PC-3 (cell line): ENCODE results near the gene HK1. TPM values are rescaled to one million over a fixed set of nuclear protein-coding genes. Genes with fewer than 3 reads are reported as not detected.

Experiments used
- ATAC-seq: fragments of 200-7000 bp; cut with Tn5 transposase; 2 replicates; pipeline ENCODE4 v1.9.1; 2020; ENCODE audit warnings: mild to moderate bottlenecking, moderate library complexity
- BruUV-seq: library from RNA; stranded (reverse); fragments of 400-500 nt; replicated peaks from 2 replicates; lab custom pipeline; 2021; lab: Mats Ljungman, UMichigan
- CTCF ChIA-PET: fragments of 300-600 bp; sonication (Branson Sonifier 250); formaldehyde crosslinking; loops from one replicate; lab custom pipeline; 2022; ENCODE audit warnings: antibody characterized with exemption; lab: Charles Lee
- POLR2A ChIA-PET: fragments of 300-600 bp; sonication (Branson Sonifier 250); formaldehyde crosslinking; loops from one replicate; lab custom pipeline; 2022; ENCODE audit warnings: antibody characterized with exemption; ENCODE audit not compliant: unreplicated experiment; lab: Charles Lee
- DNase-seq: peaks from one replicate; pipeline ENCODE4 v3.0.0-alpha.2; 2015
- H2AFZ ChIP-seq: fragments of 300-600 bp; sonication (generic); 2 replicates; pipeline ENCODE4 v1.6.0; 2016; ENCODE audit warnings: antibody characterized with exemption, low read length
- H3F3A ChIP-seq: fragments of 300-600 bp; sonication (generic); one replicate; pipeline ENCODE4 v1.6.0; 2017; ENCODE audit warnings: antibody characterized with exemption, low read length, control low read depth, mild to moderate bottlenecking; ENCODE audit not compliant: unreplicated experiment
- H3K27ac ChIP-seq: fragments of 300-600 bp; sonication (generic); 2 replicates; pipeline ENCODE4 v1.5.1; 2016; ENCODE audit warnings: mild to moderate bottlenecking, low read length
- H3K27me3 ChIP-seq: fragments of 300-600 bp; sonication (generic); 2 replicates; pipeline ENCODE4 v1.6.1; 2016; ENCODE audit warnings: low read length, mixed read lengths
- H3K36me3 ChIP-seq: fragments of 300-600 bp; sonication (generic); 2 replicates; pipeline ENCODE4 v1.6.1; 2016; ENCODE audit warnings: low read depth, mixed run types, low read length, mixed read lengths
- H3K4me1 ChIP-seq: fragments of 300-600 bp; sonication (generic); 2 replicates; pipeline ENCODE4 v1.5.1; 2016; ENCODE audit warnings: low read length; ENCODE audit not compliant: insufficient read depth
- H3K4me2 ChIP-seq: fragments of 300-600 bp; sonication (generic); 2 replicates; pipeline ENCODE4 v1.6.0; 2016; ENCODE audit warnings: low read length
- H3K4me3 ChIP-seq: fragments of 300-600 bp; sonication (generic); 2 replicates; pipeline ENCODE4 v1.5.1; 2016; ENCODE audit warnings: mild to moderate bottlenecking, low read length, mixed read lengths
- H3K79me2 ChIP-seq: fragments of 300-600 bp; sonication (generic); 2 replicates; pipeline ENCODE4 v1.6.1; 2017; ENCODE audit warnings: low read length, mixed read lengths
- H3K9ac ChIP-seq: fragments of 300-600 bp; sonication (generic); 2 replicates; pipeline ENCODE4 v1.6.0; 2016; ENCODE audit warnings: mild to moderate bottlenecking, low read length
- H3K9me2 ChIP-seq: fragments of 300-600 bp; sonication (generic); replicated peaks from 2 replicates; pipeline ENCODE4 v1.6.1; 2016; ENCODE audit warnings: mixed run types, low read length, mixed read lengths
- H3K9me3 ChIP-seq: fragments of 300-600 bp; sonication (generic); 2 replicates; pipeline ENCODE4 v1.6.1; 2016; ENCODE audit warnings: low read length, mixed read lengths
- H4K20me1 ChIP-seq: fragments of 300-600 bp; sonication (generic); 2 replicates; pipeline ENCODE4 v1.6.1; 2016; ENCODE audit warnings: low read length, mixed read lengths
- EZH2 ChIP-seq: fragments of 300-600 bp; sonication (generic); IDR thresholded peaks from one replicate; pipeline ENCODE4 v1.6.1; 2017; ENCODE audit warnings: antibody characterized with exemption, mild to moderate bottlenecking, low read length; ENCODE audit not compliant: unreplicated experiment
- EZH2phosphoT487 ChIP-seq: fragments of 300-600 bp; sonication (generic); IDR thresholded peaks from 2 replicates; pipeline ENCODE4 v1.6.1; 2018; ENCODE audit warnings: mild to moderate bottlenecking, antibody characterized with exemption, low read length, borderline replicate concordance
- intact Hi-C: fragments of 100-400 bp; cut with micrococcal nuclease; formaldehyde crosslinking; loops from 2 replicates; pipeline ENCODE4 v1.9.0; 2023
- total RNA-seq: library from RNA; depleted of rRNA; stranded (reverse); fragments of >200 nt; gene quantifications from 2 replicates; pipeline ENCODE4 v1.2.3, GENCODE V29; 2014
- TF ChIP-seq, protein P1 (sequence below): fragments of 300-600 bp; sonication (generic); conservative IDR thresholded peaks from 2 replicates; pipeline ENCODE4 v1.5.1; 2017; ENCODE audit warnings: antibody characterized with exemption, low read depth, mild to moderate bottlenecking, low read length

The HK1 gene
- total RNA-seq, 1 experiment from 2014 or later, result 189 TPM

DNA sequence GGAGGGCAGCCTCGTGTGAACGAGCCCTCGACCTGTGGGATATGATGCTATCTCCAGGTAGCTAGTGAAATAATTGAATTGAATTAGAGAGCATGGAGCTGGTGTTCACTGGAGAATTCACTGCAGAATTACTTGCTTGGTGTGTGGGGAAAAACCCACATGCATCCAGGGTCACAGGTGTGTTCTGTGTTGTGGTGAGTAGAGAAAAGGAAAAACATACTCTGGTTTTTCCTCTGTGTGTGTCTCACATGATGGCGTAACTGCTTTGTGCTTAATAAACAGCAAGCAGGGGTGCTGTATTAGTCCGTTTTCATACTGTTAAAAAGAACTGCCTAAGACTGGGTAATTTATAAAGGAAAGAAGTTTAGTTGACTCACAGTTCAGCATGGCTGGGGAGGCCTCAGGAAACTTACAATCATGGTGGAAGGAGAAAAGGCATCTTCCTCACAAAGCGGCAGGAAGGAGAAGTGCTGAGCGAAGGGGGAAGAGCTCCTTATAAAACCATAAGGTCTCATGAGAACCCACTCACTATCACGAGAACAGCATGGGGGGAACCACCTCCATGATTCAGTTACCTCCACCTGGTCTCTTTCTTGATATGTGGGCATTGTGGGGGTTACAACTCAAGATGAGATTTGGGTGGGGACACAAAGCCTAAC, 75.8 kb downstream of the HK1 start:
- DNase-seq (no peak), ATAC-seq (no peak)
- Histone ChIP-seq H3K27ac (no peak overlapping the region), H3K9me2 (no peaks in the 10 kb centered on the region), H3K4me2 (no peak overlapping the region), H3K27me3 (no peaks in the 10 kb centered on the region), H3K9me3 (no peaks in the 10 kb centered on the region), H4K20me1 (no peaks in the 10 kb centered on the region), H3K9ac (no peak overlapping the region), H2AFZ (no peak overlapping the region), H3K4me3 (no peak overlapping the region), H3K79me2 (peaks cover 44% of the 10 kb centered on the region), H3F3A (peaks cover 8% of the 10 kb centered on the region), H3K36me3 (peaks cover 5% of the 10 kb centered on the region), H3K4me1 (peaks cover 29% of the 10 kb centered on the region)
- no TSS peak for BruUV-seq
- intact Hi-C loops, result no loop called here
- POLR2A ChIA-PET, result no interaction called here
- CTCF ChIA-PET, result no interaction called here
- TF ChIP-seq, protein P1, sequence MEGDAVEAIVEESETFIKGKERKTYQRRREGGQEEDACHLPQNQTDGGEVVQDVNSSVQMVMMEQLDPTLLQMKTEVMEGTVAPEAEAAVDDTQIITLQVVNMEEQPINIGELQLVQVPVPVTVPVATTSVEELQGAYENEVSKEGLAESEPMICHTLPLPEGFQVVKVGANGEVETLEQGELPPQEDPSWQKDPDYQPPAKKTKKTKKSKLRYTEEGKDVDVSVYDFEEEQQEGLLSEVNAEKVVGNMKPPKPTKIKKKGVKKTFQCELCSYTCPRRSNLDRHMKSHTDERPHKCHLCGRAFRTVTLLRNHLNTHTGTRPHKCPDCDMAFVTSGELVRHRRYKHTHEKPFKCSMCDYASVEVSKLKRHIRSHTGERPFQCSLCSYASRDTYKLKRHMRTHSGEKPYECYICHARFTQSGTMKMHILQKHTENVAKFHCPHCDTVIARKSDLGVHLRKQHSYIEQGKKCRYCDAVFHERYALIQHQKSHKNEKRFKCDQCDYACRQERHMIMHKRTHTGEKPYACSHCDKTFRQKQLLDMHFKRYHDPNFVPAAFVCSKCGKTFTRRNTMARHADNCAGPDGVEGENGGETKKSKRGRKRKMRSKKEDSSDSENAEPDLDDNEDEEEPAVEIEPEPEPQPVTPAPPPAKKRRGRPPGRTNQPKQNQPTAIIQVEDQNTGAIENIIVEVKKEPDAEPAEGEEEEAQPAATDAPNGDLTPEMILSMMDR, result no peak
- no peak for TF ChIP-seq EZH2phosphoT487
- TF ChIP-seq EZH2, result no peak

DNA sequence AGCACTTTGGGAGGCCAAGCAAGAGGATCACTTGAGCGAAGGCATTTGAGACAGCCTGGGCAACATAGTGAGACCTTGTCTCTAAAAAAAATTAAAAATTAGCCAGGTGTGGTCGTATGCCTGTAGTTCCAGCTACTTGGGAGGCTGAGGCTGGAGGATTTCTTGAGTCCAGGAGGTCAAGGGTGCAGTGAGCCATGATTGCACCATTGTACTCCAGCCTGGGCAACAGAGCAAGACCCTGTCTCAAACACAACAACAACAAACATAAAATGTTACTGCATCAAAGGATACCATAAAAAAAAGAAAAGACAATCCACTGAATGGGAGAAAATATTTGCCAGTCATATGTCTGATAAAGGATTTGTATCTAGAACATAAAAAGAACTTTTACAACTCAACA, 77.9 kb downstream of the HK1 start:
- H3K9ac ChIP-seq, result no peak overlapping the region
- H3K4me2 ChIP-seq, result no peak overlapping the region
- DNase-seq (no peak), ATAC-seq (no peak)
- H3F3A ChIP-seq, result peaks cover 3% of the 10 kb centered on the region
- no peak overlapping the region for H3K4me3 ChIP-seq
- no peaks in the 10 kb centered on the region; the same call in 1 of the 2 replicates for H4K20me1 ChIP-seq
- peaks cover 49% of the 10 kb centered on the region for H3K79me2 ChIP-seq
- H3K4me1 ChIP-seq, result peaks cover 37% of the 10 kb centered on the region
- CTCF ChIA-PET, result no interaction called here
- H3K9me2 ChIP-seq, result no peaks in the 10 kb centered on the region
- no peaks in the 10 kb centered on the region; the same call in 1 of the 2 replicates for H3K36me3 ChIP-seq
- TF ChIP-seq EZH2phosphoT487, result no peak
- TF ChIP-seq EZH2, result no peak
- TF ChIP-seq, protein P1, result no peak
- no peak overlapping the region for H3K27ac ChIP-seq
- POLR2A ChIA-PET, result no interaction called here
- intact Hi-C loops, result no loop called here
- no peak overlapping the region for H2AFZ ChIP-seq
- H3K27me3 ChIP-seq, result no peaks in the 10 kb centered on the region
- BruUV-seq, result no TSS peak
- no peaks in the 10 kb centered on the region for H3K9me3 ChIP-seq

DNA sequence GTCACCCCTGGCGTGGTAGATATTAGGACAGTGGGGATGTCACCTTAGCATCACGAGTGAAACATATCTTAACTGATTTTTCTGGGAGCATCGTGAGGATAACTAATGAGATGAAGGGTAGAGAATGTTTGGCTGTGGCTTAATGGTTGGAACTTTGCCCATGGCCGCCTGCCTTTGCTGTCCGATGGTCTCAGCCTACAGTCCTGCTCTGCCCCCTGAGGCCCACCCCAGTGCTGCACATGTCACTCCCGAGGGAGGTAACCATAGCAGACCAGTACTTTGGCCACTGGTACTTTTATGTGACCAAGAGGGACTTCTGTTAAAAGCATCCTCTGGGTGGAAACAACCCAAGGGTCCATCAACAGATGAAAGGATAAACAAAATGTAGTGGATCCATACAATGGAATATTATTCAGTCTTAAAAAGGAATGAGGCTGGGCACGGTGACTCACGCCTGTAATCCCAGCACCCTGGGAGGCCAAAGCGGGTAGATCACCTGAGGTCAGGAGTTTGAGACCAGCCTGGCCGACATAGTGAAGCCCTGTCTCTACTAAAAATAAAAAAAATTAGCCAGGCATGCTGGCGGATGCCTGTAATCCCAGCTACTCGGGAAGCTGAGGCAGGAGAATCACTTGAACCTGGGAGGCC, 80.0 kb downstream of the HK1 start:
- intact Hi-C loops, result no loop called here
- no peak for ATAC-seq

More for the DNA sequence above, 80.0 kb downstream of the HK1 start:
- Histone ChIP-seq H3K9me3 (no peaks in the 10 kb centered on the region), H3K79me2 (peaks cover 48% of the 10 kb centered on the region), H3F3A (peaks cover 5% of the 10 kb centered on the region), H3K4me1 (peaks cover 46% of the 10 kb centered on the region), H3K9ac (no peak overlapping the region), H3K27me3 (no peaks in the 10 kb centered on the region), H3K4me3 (no peak overlapping the region), H4K20me1 (no peaks in the 10 kb centered on the region; the same call in 1 of the 2 replicates), H3K27ac (no peak overlapping the region), H2AFZ (no peak overlapping the region), H3K4me2 (no peak overlapping the region), H3K36me3 (no peaks in the 10 kb centered on the region; the same call in 1 of the 2 replicates), H3K9me2 (no peaks in the 10 kb centered on the region)
- no peak for DNase-seq
- ChIA-PET CTCF (interaction anchor here (0.6 kb wide), 1 partner anchor 17 kb away, joined by 3 read pairs; no protein-coding TSS in a partner anchor), POLR2A (no interaction called here)
- TF ChIP-seq, protein P1, result no peak
- TF ChIP-seq EZH2 (no peak), EZH2phosphoT487 (no peak)
- BruUV-seq, result no TSS peak
